Ovary (tissue), 3 donors: Measurements from ENCODE around the gene SCGB1D2.

Experiments
- CTCF ChIP-seq, 3 donors: fragments of 450-650 bp in 2 of 3; fragments of 200-600 bp in 1 of 3; IDR thresholded peaks; one replicate each; pipeline versions ENCODE4 v1.5.1 to v1.8.0; 2016 to 2022; ENCODE audit warnings: antibody characterized with exemption in 3 of 3, mild to moderate bottlenecking in 1 of 3
- POLR2A ChIP-seq: fragments of 450-650 bp; IDR thresholded peaks from one replicate; pipeline ENCODE4 v1.6.1; 2017; ENCODE audit warnings: antibody characterized with exemption, mild to moderate bottlenecking, moderate library complexity
- donor health status: DM: no; HTN: no; CAD: no.

- no peak for TF ChIP-seq CTCF (IDR thresholded peaks at IDR 0.05)
- TF ChIP-seq POLR2A, result no peak
Measured at GRCh38 chr11:62193952-62194351, 48.1 kb upstream of the SCGB1D2 start.
